LNCAP (cell line): ENCODE measurements around the gene DNAI2.

Experiments used
- TF ChIP-seq, protein P1 (sequence below): fragments of 450-650 bp; IDR thresholded peaks from 2 replicates; pipeline ENCODE4 v1.5.1; 2017; ENCODE audit warnings: mild to moderate bottlenecking

Gene DNAI2

DNA sequence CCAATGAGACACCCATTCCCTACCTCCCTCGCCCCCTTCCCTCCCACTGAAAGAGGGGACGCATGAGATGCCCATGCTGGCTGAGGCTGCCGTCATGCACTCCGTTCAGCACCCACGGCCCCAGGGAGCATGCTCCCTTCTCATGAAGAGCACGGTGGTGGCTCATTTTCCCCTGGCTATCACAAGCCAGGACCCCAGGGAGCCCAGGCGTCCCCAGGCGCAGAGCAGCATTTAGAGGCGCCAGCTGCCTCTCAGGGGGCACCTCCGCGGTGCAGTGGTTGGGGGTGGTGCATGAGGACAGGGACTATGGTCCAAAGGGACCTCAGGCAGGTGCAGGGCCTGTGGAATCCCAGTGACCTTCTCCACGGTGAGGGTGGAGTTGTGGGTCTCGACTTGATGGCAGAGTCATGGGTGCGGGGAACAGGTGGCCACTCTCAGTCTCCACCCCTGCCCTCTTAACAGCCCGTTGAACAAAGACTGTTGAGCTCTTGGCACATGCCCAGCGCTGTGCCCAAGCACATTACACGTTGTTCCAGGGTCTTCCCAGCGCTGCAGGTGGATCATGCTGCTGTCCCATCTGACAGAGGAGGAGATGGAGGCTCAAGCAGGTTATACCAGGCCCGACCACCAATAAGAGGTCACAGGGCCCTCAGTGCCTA is 65.6 kb downstream of the DNAI2 start:
- TF ChIP-seq, protein P1, sequence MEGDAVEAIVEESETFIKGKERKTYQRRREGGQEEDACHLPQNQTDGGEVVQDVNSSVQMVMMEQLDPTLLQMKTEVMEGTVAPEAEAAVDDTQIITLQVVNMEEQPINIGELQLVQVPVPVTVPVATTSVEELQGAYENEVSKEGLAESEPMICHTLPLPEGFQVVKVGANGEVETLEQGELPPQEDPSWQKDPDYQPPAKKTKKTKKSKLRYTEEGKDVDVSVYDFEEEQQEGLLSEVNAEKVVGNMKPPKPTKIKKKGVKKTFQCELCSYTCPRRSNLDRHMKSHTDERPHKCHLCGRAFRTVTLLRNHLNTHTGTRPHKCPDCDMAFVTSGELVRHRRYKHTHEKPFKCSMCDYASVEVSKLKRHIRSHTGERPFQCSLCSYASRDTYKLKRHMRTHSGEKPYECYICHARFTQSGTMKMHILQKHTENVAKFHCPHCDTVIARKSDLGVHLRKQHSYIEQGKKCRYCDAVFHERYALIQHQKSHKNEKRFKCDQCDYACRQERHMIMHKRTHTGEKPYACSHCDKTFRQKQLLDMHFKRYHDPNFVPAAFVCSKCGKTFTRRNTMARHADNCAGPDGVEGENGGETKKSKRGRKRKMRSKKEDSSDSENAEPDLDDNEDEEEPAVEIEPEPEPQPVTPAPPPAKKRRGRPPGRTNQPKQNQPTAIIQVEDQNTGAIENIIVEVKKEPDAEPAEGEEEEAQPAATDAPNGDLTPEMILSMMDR = no peak

DNA sequence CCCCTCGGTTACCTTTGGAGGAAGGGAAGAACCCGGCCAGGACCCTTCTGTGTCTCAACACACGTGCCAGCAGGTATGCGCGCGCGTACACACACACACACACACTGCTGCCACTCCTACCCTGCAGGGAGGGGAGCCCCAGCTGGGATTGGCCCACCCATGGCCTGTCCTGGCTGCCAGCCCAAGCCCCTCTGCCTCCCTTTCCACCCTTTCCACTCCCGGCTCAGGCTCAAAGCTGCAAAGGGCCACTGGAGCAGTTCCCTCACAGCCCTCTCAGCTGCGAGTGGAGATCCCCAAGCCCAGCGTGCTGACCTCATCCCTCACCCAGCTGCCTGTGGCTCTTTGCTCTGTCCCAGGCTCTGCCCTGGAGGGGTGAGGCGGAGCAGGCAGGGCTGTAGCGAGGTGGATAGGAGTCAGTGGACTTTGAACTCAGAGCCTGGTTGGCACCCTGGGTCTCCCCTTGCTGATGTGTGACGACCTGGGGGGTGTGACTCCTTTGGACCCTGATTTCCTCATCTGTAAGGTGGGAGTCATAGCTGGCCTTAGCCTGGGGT is 66.5 kb downstream of the DNAI2 start:
- TF ChIP-seq, protein P1 = no peak

DNA sequence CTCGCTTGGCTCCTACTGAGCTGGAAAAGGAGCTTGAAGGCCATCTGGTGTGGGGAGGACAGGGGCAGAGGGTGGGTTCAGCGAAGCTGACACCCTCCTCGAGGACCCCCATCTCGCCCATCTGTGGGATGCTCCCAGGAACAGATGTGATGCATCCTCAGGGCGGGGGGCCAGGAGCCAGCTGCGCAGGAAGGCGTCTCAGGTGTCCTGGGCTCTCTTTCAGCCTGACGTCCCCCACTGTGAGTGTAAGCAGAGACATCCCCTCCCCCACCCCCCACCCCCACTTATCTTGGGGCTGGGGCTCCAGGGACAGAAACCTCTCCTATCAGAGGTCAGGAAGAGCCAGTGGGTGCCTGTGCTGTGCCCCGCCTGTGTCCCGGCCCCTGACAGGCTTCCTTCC is 68.2 kb downstream of the DNAI2 start:
- TF ChIP-seq, protein P1 = no peak

DNA sequence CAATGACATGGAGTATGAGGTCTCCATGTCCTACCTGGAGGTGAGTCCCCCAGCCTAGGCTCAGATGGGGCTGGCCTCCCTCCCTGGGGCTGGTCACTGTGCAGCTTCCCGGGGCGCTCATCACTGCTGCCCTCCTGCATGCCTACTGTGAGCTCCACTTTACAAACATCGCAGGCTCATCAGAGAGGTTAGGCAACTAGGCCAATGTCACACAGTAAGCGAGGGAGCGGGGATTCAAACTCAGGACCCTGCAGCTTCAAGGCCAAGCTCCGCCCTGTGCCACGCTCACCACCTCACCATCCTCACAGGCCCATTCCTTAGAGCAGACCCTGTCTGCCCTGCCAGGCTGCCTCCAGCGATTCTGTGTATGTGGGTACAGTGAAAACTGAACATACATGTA is 69.1 kb downstream of the DNAI2 start:
- TF ChIP-seq, protein P1 = no peak

DNA sequence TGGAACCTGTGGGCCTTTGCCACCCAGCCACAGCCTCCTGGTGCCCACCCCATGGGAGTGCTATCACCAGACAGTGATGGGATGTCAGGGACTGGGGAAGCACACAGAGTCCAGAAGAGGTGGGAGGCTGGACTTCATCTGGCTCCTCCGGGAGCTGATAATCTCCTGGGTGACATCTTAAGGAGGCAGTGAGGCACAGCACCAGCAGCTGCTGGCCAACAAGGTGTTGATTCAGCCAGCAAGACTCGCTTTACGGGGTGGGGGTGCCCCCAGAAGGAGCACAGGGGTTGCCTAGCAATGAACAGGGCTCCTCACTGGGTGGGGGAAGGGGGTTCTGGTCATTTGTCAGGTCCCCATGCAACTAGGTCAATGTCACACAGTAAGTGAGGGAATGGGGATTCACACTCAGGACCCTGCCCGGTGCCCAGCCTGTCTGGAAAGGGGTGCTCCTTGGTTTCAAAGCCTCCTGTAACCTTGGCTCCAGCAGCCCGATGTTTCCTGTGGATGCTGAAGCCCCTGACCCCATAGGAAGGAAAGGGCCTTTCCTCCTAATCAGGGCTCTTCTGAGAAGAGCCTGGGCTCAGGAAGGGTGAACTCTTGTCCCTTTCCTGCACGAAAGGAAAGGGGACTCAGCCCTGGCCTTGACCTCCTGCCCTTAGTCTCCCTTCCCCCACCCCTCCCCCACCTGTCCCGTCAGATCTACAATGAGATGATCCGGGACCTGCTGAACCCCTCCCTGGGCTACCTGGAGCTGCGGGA is 69.7 kb downstream of the DNAI2 start:
- TF ChIP-seq, protein P1 = no peak

DNA sequence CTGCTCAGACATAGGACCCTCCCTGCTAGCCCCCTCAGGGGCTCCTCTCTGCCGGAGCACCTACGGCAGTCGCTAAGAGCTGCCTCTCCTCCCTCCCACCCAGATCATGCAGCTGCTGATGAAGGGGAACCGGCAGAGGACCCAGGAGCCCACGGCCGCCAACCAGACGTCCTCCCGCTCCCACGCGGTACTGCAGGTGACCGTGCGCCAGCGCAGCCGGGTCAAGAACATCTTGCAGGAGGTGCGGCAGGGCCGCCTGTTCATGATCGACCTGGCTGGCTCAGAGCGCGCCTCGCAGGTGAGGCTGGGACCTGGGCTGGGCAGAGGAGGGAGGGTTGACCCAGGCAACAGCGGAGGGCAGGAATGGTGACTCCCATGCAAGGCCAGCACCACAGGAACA is 70.6 kb downstream of the DNAI2 start:
- TF ChIP-seq, protein P1 = no peak

DNA sequence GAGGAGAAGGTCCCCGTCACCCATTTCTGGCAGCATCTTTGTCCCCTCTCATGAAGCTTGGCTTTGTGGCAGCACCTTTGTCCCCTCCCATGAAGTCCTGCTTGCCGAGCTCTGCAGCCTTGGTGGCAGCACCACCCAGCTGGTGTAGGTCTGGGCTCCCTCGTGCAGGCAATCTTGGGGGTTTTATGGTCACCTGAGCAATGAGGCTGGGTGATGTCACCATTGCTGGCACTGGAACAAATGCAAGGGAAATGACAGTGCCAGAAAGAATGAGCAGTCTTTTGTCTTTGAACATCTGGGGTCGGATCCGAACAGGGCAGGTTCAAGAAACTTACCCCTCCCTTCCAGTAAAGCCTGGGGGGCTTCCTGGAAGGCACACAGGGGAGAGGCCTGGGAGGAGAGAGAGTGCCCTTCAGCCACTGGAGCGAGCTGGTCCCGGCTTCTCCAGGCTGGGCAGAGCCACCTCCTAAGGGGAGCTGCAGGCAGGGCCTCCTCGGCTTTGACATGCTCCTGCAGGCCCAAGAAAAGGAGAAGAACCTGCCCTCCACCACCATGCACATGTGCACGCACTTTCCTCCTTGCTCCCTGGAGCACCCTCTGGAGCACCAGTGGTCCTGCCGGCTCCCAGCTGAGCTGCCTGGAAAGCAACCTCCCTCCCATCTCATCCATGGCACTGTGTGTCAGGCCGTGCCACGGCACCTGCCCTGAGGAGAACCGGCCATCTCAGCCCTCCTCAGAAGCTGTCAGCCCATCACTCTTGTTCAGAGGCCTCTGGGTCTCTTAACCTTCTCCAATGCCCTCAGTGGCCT is 71.6 kb downstream of the DNAI2 start:
- TF ChIP-seq, protein P1 = no peak
